SH-SY5Y (cell line): ENCODE measurements around the gene ST13.

ENCODE experiments used
- GATA2 ChIP-seq: IDR thresholded peaks from 2 replicates; pipeline ENCODE4 v1.6.1; 2011; ENCODE audit warnings: mild to moderate bottlenecking, low read depth, low read length
- GATA3 ChIP-seq: IDR thresholded peaks from 2 replicates; pipeline ENCODE4 v1.6.1; 2011; ENCODE audit warnings: low read depth, mild to moderate bottlenecking, low read length, moderate library complexity

DNA sequence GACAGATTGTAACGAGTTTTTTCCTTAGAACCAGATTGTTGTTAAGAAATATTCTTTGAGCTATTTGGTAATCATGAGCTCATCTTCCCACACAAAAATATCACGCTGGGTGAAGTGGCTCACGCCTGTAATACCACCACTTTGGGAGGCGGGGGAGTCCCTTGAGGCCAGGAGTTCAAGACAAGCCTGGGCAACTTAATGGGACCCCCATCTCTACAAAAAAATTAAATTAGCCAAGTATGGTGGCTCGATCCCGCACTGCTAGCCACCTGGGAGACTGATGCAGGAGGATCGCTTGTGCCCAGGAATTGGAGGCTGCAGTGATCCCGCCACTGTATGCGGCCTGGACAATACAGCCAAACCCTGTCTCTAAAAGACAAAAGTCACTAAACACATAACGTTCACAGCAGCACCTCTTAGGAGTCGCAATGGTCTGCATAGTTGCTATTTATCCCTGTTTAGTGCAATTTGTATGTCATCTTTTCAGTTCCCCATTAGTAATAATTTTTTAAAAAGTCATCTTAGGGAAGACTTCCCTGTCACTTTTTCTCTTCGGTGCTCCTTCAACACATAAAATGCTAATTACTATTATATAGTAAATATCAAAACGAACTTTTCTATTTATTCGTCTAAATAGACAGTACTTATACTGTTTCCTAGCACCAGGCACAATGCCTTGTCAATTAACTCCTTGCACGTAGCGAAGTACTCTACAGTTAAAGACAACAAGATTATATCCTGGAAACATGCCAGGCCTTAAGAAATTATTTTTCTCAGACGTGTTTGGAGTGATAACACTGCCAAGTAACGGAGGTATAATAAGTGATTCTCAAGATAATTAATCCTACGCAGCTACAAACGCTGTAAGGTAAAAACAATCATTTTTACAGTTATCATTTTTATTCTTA is 1.1 kb downstream of the ST13 start:
- TF ChIP-seq GATA2 (no peak), GATA3 (no peak)
